Calu3 (cell line): ENCODE data around the gene PDZD7. TPM values are rescaled to one million over a fixed set of nuclear protein-coding genes. Genes with fewer than 3 reads are reported as not detected.

Experiments used
- BruUV-seq: library from RNA; stranded (reverse); fragments of 400-500 nt; replicated peaks from 2 replicates; lab custom pipeline; 2021; lab: Mats Ljungman, UMichigan
- CTCF ChIA-PET: fragments of 300-600 bp; sonication (Branson Sonifier 250); formaldehyde crosslinking; loops from one replicate; lab custom pipeline; 2022; ENCODE audit warnings: antibody characterized with exemption; lab: Charles Lee
- DNase-seq: peaks from one replicate; pipeline ENCODE4 v3.0.0; 2022
- H3K27ac Mint-ChIP-seq: one replicate; pipeline ENCODE4 v1.8.0; 2022; ENCODE audit warnings: mixed read lengths; ENCODE audit not compliant: unreplicated experiment
- H3K27me3 Mint-ChIP-seq: one replicate; pipeline ENCODE4 v1.8.0; 2022; ENCODE audit warnings: mixed read lengths; ENCODE audit not compliant: unreplicated experiment
- H3K36me3 Mint-ChIP-seq: one replicate; pipeline ENCODE4 v1.8.0; 2022; ENCODE audit warnings: mild to moderate bottlenecking, moderate library complexity, mixed read lengths; ENCODE audit not compliant: insufficient read depth, unreplicated experiment
- H3K4me1 Mint-ChIP-seq: one replicate; pipeline ENCODE4 v1.8.0; 2022; ENCODE audit warnings: mild to moderate bottlenecking, low read depth, mixed read lengths; ENCODE audit not compliant: unreplicated experiment
- H3K4me3 Mint-ChIP-seq: one replicate; pipeline ENCODE4 v1.8.0; 2022; ENCODE audit warnings: mild to moderate bottlenecking, low read depth, moderate library complexity, mixed read lengths; ENCODE audit not compliant: unreplicated experiment
- H3K9me3 Mint-ChIP-seq: one replicate; pipeline ENCODE4 v1.8.0; 2022; ENCODE audit warnings: low read depth, mixed read lengths; ENCODE audit not compliant: unreplicated experiment
- CTCF ChIP-seq: fragments of 200-600 bp; IDR thresholded peaks from one replicate; pipeline ENCODE4 v1.8.0; 2022; ENCODE audit warnings: antibody characterized with exemption; ENCODE audit not compliant: unreplicated experiment
- intact Hi-C: fragments of 100-400 bp; cut with micrococcal nuclease; formaldehyde crosslinking; loops from one replicate; pipeline ENCODE4 v1.10.0; 2022; ENCODE audit not compliant: unreplicated experiment
- total RNA-seq: library from RNA; stranded (reverse); gene quantifications from 2 replicates; pipeline ENCODE4 v1.2.3, GENCODE V29; 2022

PDZD7 gene
- total RNA-seq, 1 experiment from 2014 or later: 1.3 TPM

- H3K27ac Mint-ChIP-seq: no peak overlapping the region
- CTCF ChIA-PET: no interaction called here
- H3K36me3 Mint-ChIP-seq: peaks cover 18% of the 10 kb centered on the region
- H3K4me3 Mint-ChIP-seq: no peak overlapping the region
- peaks cover 11% of the 10 kb centered on the region for H3K4me1 Mint-ChIP-seq
- no peak for DNase-seq
- BruUV-seq: no TSS peak
- H3K27me3 Mint-ChIP-seq: no peaks in the 10 kb centered on the region
- no peak for TF ChIP-seq CTCF
- intact Hi-C loops: no loop called here
- no peaks in the 10 kb centered on the region for H3K9me3 Mint-ChIP-seq
Measured at GRCh38 chr10:100980311-100980710, 50.6 kb downstream of the PDZD7 start.

GRCh38 chr10:100979791-100980272, 51.1 kb downstream of the PDZD7 start:
- CTCF ChIA-PET: no interaction called here
- BruUV-seq: no TSS peak
- H3K27me3 Mint-ChIP-seq: no peaks in the 10 kb centered on the region
- H3K36me3 Mint-ChIP-seq: peaks cover 18% of the 10 kb centered on the region
- DNase-seq: no peak
- H3K9me3 Mint-ChIP-seq: no peaks in the 10 kb centered on the region
- no peak overlapping the region for H3K4me3 Mint-ChIP-seq
- peaks cover 11% of the 10 kb centered on the region for H3K4me1 Mint-ChIP-seq
- TF ChIP-seq CTCF: no peak
- intact Hi-C loops: no loop called here
- no peak overlapping the region for H3K27ac Mint-ChIP-seq

DNA sequence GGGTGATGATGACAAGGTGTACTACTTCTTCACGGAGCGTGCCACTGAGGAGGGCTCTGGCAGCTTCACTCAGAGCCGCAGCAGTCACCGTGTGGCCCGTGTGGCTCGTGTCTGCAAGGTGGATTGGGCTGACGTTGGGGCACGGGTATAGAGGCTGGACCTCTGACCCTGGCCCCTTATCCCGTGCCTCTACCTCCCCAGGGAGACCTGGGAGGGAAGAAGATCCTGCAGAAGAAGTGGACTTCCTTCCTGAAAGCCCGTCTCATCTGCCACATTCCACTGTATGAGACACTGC, 52.1 kb downstream of the PDZD7 start:
- Mint-ChIP-seq H3K36me3 (peaks cover 14% of the 10 kb centered on the region), H3K27ac (no peak overlapping the region), H3K9me3 (no peaks in the 10 kb centered on the region), H3K27me3 (no peaks in the 10 kb centered on the region), H3K4me3 (no peak overlapping the region), H3K4me1 (peaks cover 11% of the 10 kb centered on the region)
- no peak for TF ChIP-seq CTCF
- intact Hi-C loops: no loop called here
- CTCF ChIA-PET: no interaction called here
- DNase-seq: no peak
- BruUV-seq: no TSS peak

DNA sequence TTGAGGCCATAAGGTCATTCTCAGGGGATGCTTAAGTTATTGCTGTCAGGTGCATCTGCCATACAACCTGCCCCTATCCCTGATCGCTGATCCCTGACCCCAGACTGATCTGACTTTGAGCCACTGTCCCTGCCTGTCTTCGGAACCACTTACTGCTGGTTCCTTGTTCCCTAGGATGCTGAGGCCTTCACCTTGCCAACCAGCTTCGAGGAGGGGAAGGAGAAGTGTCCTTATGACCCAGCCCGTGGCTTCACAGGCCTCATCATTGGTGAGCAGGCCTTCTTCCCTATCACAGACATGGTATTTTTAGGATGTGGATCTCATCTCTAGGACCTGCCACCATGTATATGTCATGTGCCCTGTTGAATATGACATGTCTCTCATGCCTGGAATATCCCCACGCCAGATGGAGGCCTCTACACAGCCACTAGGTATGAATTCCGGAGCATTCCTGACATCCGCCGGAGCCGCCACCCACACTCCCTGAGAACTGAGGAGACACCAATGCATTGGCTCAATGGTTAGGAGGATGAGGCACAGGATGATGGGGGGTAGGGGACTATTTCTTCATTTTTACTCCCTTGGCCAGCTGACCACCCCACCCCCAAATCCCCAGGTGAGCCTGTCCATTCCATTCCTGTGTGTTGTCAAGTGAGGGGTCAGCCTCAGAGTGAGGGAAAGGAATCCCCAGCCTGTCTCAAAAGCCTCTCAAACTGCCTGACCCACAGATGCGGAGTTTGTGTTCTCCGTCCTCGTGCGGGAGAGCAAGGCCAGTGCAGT, 52.6 kb downstream of the PDZD7 start:
- CTCF ChIA-PET: no interaction called here
- no peak for TF ChIP-seq CTCF
- peaks cover 14% of the 10 kb centered on the region for H3K36me3 Mint-ChIP-seq
- H3K9me3 Mint-ChIP-seq: no peaks in the 10 kb centered on the region
- no TSS peak for BruUV-seq
- intact Hi-C loops: no loop called here
- H3K27me3 Mint-ChIP-seq: no peaks in the 10 kb centered on the region
- H3K27ac Mint-ChIP-seq: no peak overlapping the region
- no peak for DNase-seq
- H3K4me1 Mint-ChIP-seq: peaks cover 11% of the 10 kb centered on the region
- no peak overlapping the region for H3K4me3 Mint-ChIP-seq
